AG04450 (cell line): ENCODE results near the gene MISP3. TPM values are rescaled to one million over a fixed set of nuclear protein-coding genes. Genes with fewer than 3 reads are reported as not detected.

Experiments
- CTCF ChIA-PET: fragments of 300-600, 350-600 bp; formaldehyde crosslinking; extraction: SDS; loops from one replicate; lab custom pipeline; 2022; ENCODE audit warnings: antibody characterized with exemption, inconsistent platforms; lab: Charles Lee
- POLR2A ChIA-PET: fragments of 350-600 bp; formaldehyde crosslinking; extraction: SDS; loops from one replicate; lab custom pipeline; 2021; ENCODE audit warnings: antibody characterized with exemption, inconsistent platforms; lab: Yijun Ruan, JAX
- DNase-seq: peaks from one replicate; pipeline ENCODE4 v3.0.0-alpha.2; 2011; ENCODE audit warnings: low read depth, low spot score
- H3K27ac ChIP-seq: one replicate; pipeline ENCODE4 v1.5.1; 2012; ENCODE audit warnings: low read depth, low read length, control low read depth
- H3K27me3 ChIP-seq: one replicate; pipeline ENCODE4 v1.6.0; 2012; ENCODE audit warnings: low read length; ENCODE audit not compliant: control insufficient read depth, insufficient read depth
- H3K4me3 ChIP-seq: 2 replicates; pipeline ENCODE4 v1.5.1; 2011; ENCODE audit warnings: mild to moderate bottlenecking, low read depth, low read length, control low read depth
- H3K9me3 ChIP-seq: 2 replicates; pipeline ENCODE4 v1.5.1; 2012; ENCODE audit warnings: low read length; ENCODE audit not compliant: control insufficient read depth, insufficient read depth
- CTCF ChIP-seq: IDR thresholded peaks from 2 replicates; pipeline ENCODE4 v1.5.1; 2011; ENCODE audit warnings: low read depth, low read length, control low read depth, inconsistent platforms
- polyA plus RNA-seq: library from polyadenylated mRNA; depleted of rRNA; stranded (reverse); fragments of >200 nt; gene quantifications from 2 replicates; pipeline ENCODE4 v1.2.3, GENCODE V29; 2011; rRNA removed

MISP3 gene
- polyA plus RNA-seq, 1 experiment = 0.27 TPM

GRCh38 chr19:14120497-14120780, 47.9 kb downstream of the MISP3 start:
- Histone ChIP-seq H3K4me3 (no peak overlapping the region), H3K9me3 (no peaks in the 10 kb centered on the region; the same call in 1 of the 2 replicates), H3K27me3 (no peaks in the 10 kb centered on the region), H3K27ac (no peak overlapping the region)
- TF ChIP-seq CTCF = no peak
- CTCF ChIA-PET = interaction anchor here (1.8 kb wide), 1 partner anchor 16 kb away, joined by 6 read pairs; the partner anchor contains the start of gene ASF1B
- POLR2A ChIA-PET = no interaction called here
- no peak for DNase-seq

GRCh38 chr19:14122924-14123323, 50.3 kb downstream of the MISP3 start:
- no peak overlapping the region for H3K27ac ChIP-seq
- H3K9me3 ChIP-seq = no peaks in the 10 kb centered on the region
- DNase-seq = no peak
- TF ChIP-seq CTCF = no peak
- ChIA-PET CTCF (interaction anchor here (0.6 to 4.2 kb wide), 3 partner anchors 13 to 420 kb away, joined by 3 to 36 read pairs (median 8); partner anchors contain the start of gene ASF1B), POLR2A (no interaction called here)
- H3K27me3 ChIP-seq = no peaks in the 10 kb centered on the region
- H3K4me3 ChIP-seq = no peak overlapping the region

Other genes with a start within 250 kb of the MISP3 start
- gene NANOS3, start 195.7 kb upstream of the MISP3 start, polyA plus RNA-seq = 0.36 and 0.37 TPM in 2 replicates
- 0.12 and 0.17 TPM in 2 replicates for gene BRME1, start 166.7 kb upstream of the MISP3 start, polyA plus RNA-seq
- 5.1 and 6.7 TPM in 2 replicates for gene CC2D1A, start 166.6 kb upstream of the MISP3 start, polyA plus RNA-seq
- 2.8 and 3.4 TPM in 2 replicates for gene PODNL1, start 134.4 kb upstream of the MISP3 start, polyA plus RNA-seq
- 6.1 and 7.3 TPM in 2 replicates for gene DCAF15, start 120.3 kb upstream of the MISP3 start, polyA plus RNA-seq
- gene RFX1, start 66.5 kb upstream of the MISP3 start, polyA plus RNA-seq = 0.38 and 0.63 TPM in 2 replicates
- gene RLN3, start 44.6 kb upstream of the MISP3 start, polyA plus RNA-seq = not detected in 2 replicates
- gene IL27RA, start 41.0 kb upstream of the MISP3 start, polyA plus RNA-seq = 4.5 and 5.4 TPM in 2 replicates
- 0.43 and 0.51 TPM in 2 replicates for gene PALM3, start 10.7 kb upstream of the MISP3 start, polyA plus RNA-seq
- gene C19orf67, start 13.0 kb downstream of the MISP3 start, polyA plus RNA-seq = not detected in 2 replicates
- 5.1 and 6.5 TPM in 2 replicates for gene SAMD1, start 18.0 kb downstream of the MISP3 start, polyA plus RNA-seq
- 17.9 and 25.1 TPM in 2 replicates for gene PRKACA, start 45.0 kb downstream of the MISP3 start, polyA plus RNA-seq
- 2.8 and 2.9 TPM in 2 replicates for gene ASF1B, start 63.8 kb downstream of the MISP3 start, polyA plus RNA-seq
- 2.0 and 2.9 TPM in 2 replicates for gene ADGRL1, start 133.4 kb downstream of the MISP3 start, polyA plus RNA-seq